Neural progenitor cell (in vitro differentiated cells): ENCODE data around the gene QRICH1. TPM values are rescaled to one million over a fixed set of nuclear protein-coding genes. Genes with fewer than 3 reads are reported as not detected.

Experiments
- DNase-seq: peaks from one replicate; pipeline ENCODE4 v3.0.0-alpha.2; 2016; ENCODE audit warnings: low spot score
- H2AFZ ChIP-seq: fragments of 200-600 bp; sonication (generic); replicated peaks from 2 replicates; pipeline ENCODE4 v1.6.1; 2016; ENCODE audit warnings: antibody characterized with exemption
- H3F3A ChIP-seq: fragments of 200-600 bp; sonication (generic); 2 replicates; pipeline ENCODE4 v1.6.1; 2016; ENCODE audit warnings: antibody characterized with exemption, low read depth
- H3K27ac ChIP-seq: fragments of 200-600 bp; sonication (generic); 2 replicates; pipeline ENCODE4 v1.5.1; 2016; ENCODE audit warnings: mild to moderate bottlenecking
- H3K27me3 ChIP-seq: fragments of 200-600 bp; sonication (generic); 2 replicates; pipeline ENCODE4 v1.6.1; 2016; ENCODE audit warnings: mild to moderate bottlenecking, moderate library complexity
- H3K36me3 ChIP-seq: fragments of 200-600 bp; sonication (generic); 2 replicates; pipeline ENCODE4 v1.5.1; 2016
- H3K4me1 ChIP-seq: fragments of 200-600 bp; sonication (generic); 2 replicates; pipeline ENCODE4 v1.6.1; 2016; ENCODE audit warnings: mixed run types
- H3K4me2 ChIP-seq: fragments of 200-600 bp; sonication (generic); 2 replicates; pipeline ENCODE4 v1.6.1; 2016
- H3K4me3 ChIP-seq: fragments of 200-600 bp; sonication (generic); 2 replicates; pipeline ENCODE4 v1.5.1; 2016
- H3K79me2 ChIP-seq: fragments of 200-600 bp; sonication (generic); 2 replicates; pipeline ENCODE4 v1.6.1; 2016; ENCODE audit warnings: low read depth
- H3K9ac ChIP-seq: fragments of 200-600 bp; sonication (generic); 2 replicates; pipeline ENCODE4 v1.6.1; 2016
- H3K9me3 ChIP-seq: fragments of 200-600 bp; sonication (generic); 2 replicates; pipeline ENCODE4 v1.5.1; 2016; ENCODE audit warnings: low read depth
- H4K20me1 ChIP-seq: fragments of 200-600 bp; sonication (generic); 2 replicates; pipeline ENCODE4 v1.6.1; 2016; ENCODE audit warnings: low read depth
- H3K27ac Mint-ChIP-seq: 3 replicates; pipeline ENCODE4 v1.8.0; 2021; ENCODE audit warnings: mixed read lengths
- H3K27me3 Mint-ChIP-seq: 2 replicates; pipeline ENCODE4 v1.8.0; 2022; ENCODE audit warnings: low read depth, mild to moderate bottlenecking, inconsistent platforms, moderate library complexity, mixed read lengths; ENCODE audit not compliant: insufficient read depth
- H3K36me3 Mint-ChIP-seq: 3 replicates; pipeline ENCODE4 v1.8.0; 2021; ENCODE audit warnings: mixed read lengths
- H3K4me1 Mint-ChIP-seq: 3 replicates; pipeline ENCODE4 v1.8.0; 2021; ENCODE audit warnings: mixed read lengths
- H3K4me3 Mint-ChIP-seq: 3 replicates; pipeline ENCODE4 v1.8.0; 2021; ENCODE audit warnings: mild to moderate bottlenecking, moderate library complexity, mixed read lengths
- H3K9me3 Mint-ChIP-seq: 3 replicates; pipeline ENCODE4 v1.8.0; 2020; ENCODE audit warnings: mixed read lengths
- EZH2 ChIP-seq: fragments of 200-600 bp; sonication (generic); IDR thresholded peaks from 2 replicates; pipeline ENCODE4 v1.6.1; 2017; ENCODE audit warnings: antibody characterized with exemption, mild to moderate bottlenecking, moderate library complexity
- EZH2phosphoT487 ChIP-seq: fragments of 200-600 bp; sonication (generic); IDR thresholded peaks from 2 replicates; pipeline ENCODE4 v1.6.1; 2017; ENCODE audit warnings: antibody characterized with exemption
- total RNA-seq: library from RNA; depleted of rRNA; stranded (reverse); fragments of >200 nt; gene quantifications from 2 replicates; pipeline ENCODE4 v1.2.3, GENCODE V29; 2015; ENCODE audit warnings: low replicate concordance
- TF ChIP-seq, protein P1 (sequence below): fragments of 200-600 bp; sonication (generic); IDR thresholded peaks from 2 replicates; pipeline ENCODE4 v1.5.1; 2017; ENCODE audit warnings: antibody characterized with exemption, mild to moderate bottlenecking

Gene QRICH1
- total RNA-seq, 1 donor from 2014 or later = 167 TPM

DNA sequence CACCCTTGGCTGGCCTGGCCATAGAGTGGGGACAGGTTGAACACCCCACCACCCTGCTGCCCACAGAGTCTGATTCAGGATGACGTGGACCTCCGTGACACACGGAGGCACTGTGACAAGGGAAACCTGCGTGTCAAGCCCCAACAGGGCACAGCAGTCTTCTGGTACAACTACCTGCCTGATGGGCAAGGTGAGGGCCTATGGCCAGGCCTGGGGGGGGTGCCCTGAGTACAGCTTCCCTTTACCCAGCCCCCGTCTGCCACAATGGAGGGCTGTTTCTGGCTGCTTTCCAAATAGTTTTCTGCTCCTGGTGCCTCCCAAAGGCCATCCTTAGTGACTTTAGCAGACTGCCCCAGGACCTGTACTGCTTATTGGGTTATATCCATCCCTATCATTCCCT lies 87.9 kb downstream of the QRICH1 start:
- peaks cover 16% of the 10 kb centered on the region for H3K4me1 Mint-ChIP-seq
- peaks cover 3% of the 10 kb centered on the region for H3K9me3 Mint-ChIP-seq
- peaks cover 7% of the 10 kb centered on the region for H3K36me3 Mint-ChIP-seq
- no peak overlapping the region for H3K9ac ChIP-seq
- TF ChIP-seq, protein P1, sequence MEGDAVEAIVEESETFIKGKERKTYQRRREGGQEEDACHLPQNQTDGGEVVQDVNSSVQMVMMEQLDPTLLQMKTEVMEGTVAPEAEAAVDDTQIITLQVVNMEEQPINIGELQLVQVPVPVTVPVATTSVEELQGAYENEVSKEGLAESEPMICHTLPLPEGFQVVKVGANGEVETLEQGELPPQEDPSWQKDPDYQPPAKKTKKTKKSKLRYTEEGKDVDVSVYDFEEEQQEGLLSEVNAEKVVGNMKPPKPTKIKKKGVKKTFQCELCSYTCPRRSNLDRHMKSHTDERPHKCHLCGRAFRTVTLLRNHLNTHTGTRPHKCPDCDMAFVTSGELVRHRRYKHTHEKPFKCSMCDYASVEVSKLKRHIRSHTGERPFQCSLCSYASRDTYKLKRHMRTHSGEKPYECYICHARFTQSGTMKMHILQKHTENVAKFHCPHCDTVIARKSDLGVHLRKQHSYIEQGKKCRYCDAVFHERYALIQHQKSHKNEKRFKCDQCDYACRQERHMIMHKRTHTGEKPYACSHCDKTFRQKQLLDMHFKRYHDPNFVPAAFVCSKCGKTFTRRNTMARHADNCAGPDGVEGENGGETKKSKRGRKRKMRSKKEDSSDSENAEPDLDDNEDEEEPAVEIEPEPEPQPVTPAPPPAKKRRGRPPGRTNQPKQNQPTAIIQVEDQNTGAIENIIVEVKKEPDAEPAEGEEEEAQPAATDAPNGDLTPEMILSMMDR = no peak
- TF ChIP-seq EZH2phosphoT487 (no peak), EZH2 (no peak)
- H3K9me3 ChIP-seq = no peaks in the 10 kb centered on the region
- peak overlapping the region; percentile 96 for H3K4me2 ChIP-seq
- H3K4me3 ChIP-seq = peak overlapping the region; percentile 88
- H3K27me3 Mint-ChIP-seq = peaks cover 9% of the 10 kb centered on the region
- peaks cover 9% of the 10 kb centered on the region for H3F3A ChIP-seq
- DNase-seq = no peak
- H3K27me3 ChIP-seq = no peaks in the 10 kb centered on the region
- H3K27ac Mint-ChIP-seq = no peak overlapping the region
- peaks cover 13% of the 10 kb centered on the region for H3K4me1 ChIP-seq
- H3K4me3 Mint-ChIP-seq = peak overlapping the region; percentile 100
- H4K20me1 ChIP-seq = peaks cover 32% of the 10 kb centered on the region
- no peak overlapping the region for H3K27ac ChIP-seq
- H2AFZ ChIP-seq = no peak overlapping the region
- peaks cover 38% of the 10 kb centered on the region for H3K79me2 ChIP-seq
- H3K36me3 ChIP-seq = no peaks in the 10 kb centered on the region

DNA sequence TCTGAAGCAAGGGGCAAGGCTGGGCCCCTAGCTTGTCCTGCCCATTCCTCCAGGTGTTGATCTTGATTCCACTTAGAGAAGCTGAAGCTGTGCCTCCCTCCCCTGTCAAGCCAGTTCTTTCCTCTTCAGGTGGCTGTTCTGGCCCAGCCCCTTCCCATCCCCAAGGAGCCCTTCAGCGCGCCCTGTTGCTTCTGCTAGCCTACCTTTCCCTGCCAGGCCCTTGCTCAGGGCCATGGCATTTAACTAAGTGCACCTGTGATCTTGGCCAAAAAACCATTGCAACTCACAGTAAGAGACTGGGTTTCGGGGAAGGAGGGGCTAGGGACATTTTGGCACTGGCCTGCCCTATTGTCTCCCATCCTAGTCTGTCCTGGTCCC lies 88.6 kb downstream of the QRICH1 start:
- Mint-ChIP-seq H3K4me3 (peak overlapping the region; percentile 46), H3K36me3 (peaks cover 7% of the 10 kb centered on the region), H3K9me3 (peaks cover 3% of the 10 kb centered on the region), H3K4me1 (peaks cover 16% of the 10 kb centered on the region), H3K27me3 (peaks cover 10% of the 10 kb centered on the region), H3K27ac (no peak overlapping the region)
- Histone ChIP-seq H2AFZ (no peak overlapping the region), H4K20me1 (peaks cover 25% of the 10 kb centered on the region), H3K9me3 (no peaks in the 10 kb centered on the region), H3K27ac (no peak overlapping the region), H3F3A (peaks cover 9% of the 10 kb centered on the region), H3K4me3 (no peak overlapping the region), H3K4me2 (no peak overlapping the region), H3K4me1 (peaks cover 15% of the 10 kb centered on the region), H3K27me3 (no peaks in the 10 kb centered on the region), H3K9ac (no peak overlapping the region), H3K79me2 (peaks cover 31% of the 10 kb centered on the region), H3K36me3 (no peaks in the 10 kb centered on the region)
- TF ChIP-seq EZH2phosphoT487 (no peak), EZH2 (no peak)
- TF ChIP-seq, protein P1 = no peak
- DNase-seq = no peak

DNA sequence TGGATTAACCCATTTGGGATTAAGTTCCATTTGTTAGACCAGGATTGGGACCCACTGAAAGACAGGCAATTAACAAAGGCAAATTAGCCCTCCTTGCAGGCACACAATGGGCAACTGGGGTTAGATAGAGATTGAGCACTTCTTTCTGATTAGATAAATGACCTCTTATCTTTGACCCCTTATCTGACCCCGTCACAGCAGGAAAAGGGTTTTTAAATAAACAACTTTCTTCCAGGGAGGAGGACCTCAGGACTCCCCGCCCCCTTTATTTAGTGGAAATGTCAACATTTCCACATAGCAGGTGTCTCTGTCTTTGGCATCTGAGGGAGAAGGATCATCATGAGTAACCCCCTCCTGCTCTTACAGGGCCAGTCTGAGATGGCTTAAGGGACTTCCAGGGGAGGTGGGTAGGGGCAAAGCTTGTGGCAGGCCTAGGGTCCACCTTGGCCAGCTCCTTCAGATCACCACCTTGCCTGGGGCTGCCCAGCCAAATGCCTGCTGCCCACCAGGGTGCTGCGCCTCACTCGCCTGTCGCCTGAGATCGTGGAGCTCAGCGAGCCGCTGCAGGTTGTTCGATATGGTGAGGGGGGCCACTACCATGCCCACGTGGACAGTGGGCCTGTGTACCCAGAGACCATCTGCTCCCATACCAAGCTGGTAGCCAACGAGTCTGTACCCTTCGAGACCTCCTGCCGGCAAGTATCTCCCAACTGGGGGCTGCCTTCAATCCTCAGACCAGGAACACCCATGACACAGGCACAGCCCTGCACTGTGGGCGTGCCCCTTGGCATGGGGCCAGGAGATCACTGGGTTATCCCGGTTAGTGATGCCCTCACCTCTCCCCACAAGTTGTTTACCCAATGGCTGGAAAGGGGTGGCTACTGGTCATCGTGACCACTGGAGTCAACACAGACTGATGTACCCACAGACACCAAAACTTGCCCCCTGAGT lies 89.2 kb downstream of the QRICH1 start:
- Mint-ChIP-seq H3K27me3 (peaks cover 10% of the 10 kb centered on the region), H3K27ac (no peak overlapping the region)
- H3K27ac ChIP-seq = no peak overlapping the region

More for the DNA sequence above, 89.2 kb downstream of the QRICH1 start:
- H3K4me3 Mint-ChIP-seq = no peak overlapping the region
- no peak overlapping the region for H3K9ac ChIP-seq
- no peak overlapping the region for H3K4me3 ChIP-seq
- H3K4me2 ChIP-seq = no peak overlapping the region
- peaks cover 21% of the 10 kb centered on the region for H3K4me1 Mint-ChIP-seq
- H3K9me3 ChIP-seq = no peaks in the 10 kb centered on the region
- TF ChIP-seq EZH2phosphoT487 (no peak), EZH2 (no peak)
- TF ChIP-seq, protein P1 = no peak
- H3F3A ChIP-seq = peaks cover 9% of the 10 kb centered on the region
- H3K27me3 ChIP-seq = no peaks in the 10 kb centered on the region
- peaks cover 3% of the 10 kb centered on the region for H3K9me3 Mint-ChIP-seq
- peaks cover 20% of the 10 kb centered on the region for H4K20me1 ChIP-seq
- H3K36me3 ChIP-seq = no peaks in the 10 kb centered on the region
- no peak for DNase-seq
- H2AFZ ChIP-seq = no peak overlapping the region
- H3K79me2 ChIP-seq = peaks cover 24% of the 10 kb centered on the region
- H3K4me1 ChIP-seq = peaks cover 22% of the 10 kb centered on the region
- H3K36me3 Mint-ChIP-seq = peaks cover 7% of the 10 kb centered on the region
